ENCODE measurements around the gene BMPR1A.
A peak's percentile ranks its signal among the peaks of the same experiment; 100 is the strongest.

The BMPR1A gene

GRCh38 chr10:86956848-86957448, 200.5 kb downstream of the BMPR1A start:
- no peak for DNase-seq (ENCODE audit: low spot score)

GRCh38 chr10:86957471-86958115, 201.2 kb downstream of the BMPR1A start, which contains the start of gene MMRN2:
TSS of gene MMRN2 (minus strand) at chr10:86957615. CDS start at chr10:86957541, 74 bp downstream.
- DNase-seq (ENCODE audit: low spot score) = no peak

- DNase-seq (ENCODE audit: low spot score) = no peak
These were observed 201.9 kb downstream of the BMPR1A start, which contains the start of gene SNCG for GRCh38 chr10:86958116-86958900. TSS of gene SNCG (plus strand) at chr10:86958599. CDS start at chr10:86958698, 99 bp downstream.

GRCh38 chr10:86958901-86959736, 202.7 kb downstream of the BMPR1A start:
- DNase-seq (ENCODE audit: low spot score) = peak; percentile 51

- DNase-seq (ENCODE audit: low spot score) = no peak
These were observed 203.3 kb downstream of the BMPR1A start for GRCh38 chr10:86959737-86960002.

- peak; percentile 84 for DNase-seq (ENCODE audit: low spot score)
These were observed 203.8 kb downstream of the BMPR1A start for GRCh38 chr10:86960003-86960862.

GRCh38 chr10:86960863-86961434, 204.5 kb downstream of the BMPR1A start:
- no peak for DNase-seq (ENCODE audit: low spot score)

GRCh38 chr10:86961481-86962091, 205.2 kb downstream of the BMPR1A start:
- no peak for DNase-seq (ENCODE audit: low spot score)

GRCh38 chr10:86962136-86962980, 205.9 kb downstream of the BMPR1A start:
- no peak for DNase-seq (ENCODE audit: low spot score)

- no peak for DNase-seq (ENCODE audit: low spot score)
These were observed 206.5 kb downstream of the BMPR1A start for GRCh38 chr10:86962981-86963310.

- no peak for DNase-seq (ENCODE audit: low spot score)
These were observed 207.0 kb downstream of the BMPR1A start for GRCh38 chr10:86963341-86963919.

- DNase-seq (ENCODE audit: low spot score) = no peak
These were observed 207.8 kb downstream of the BMPR1A start for GRCh38 chr10:86964061-86964846.

- no peak for DNase-seq (ENCODE audit: low spot score)
These were observed 208.4 kb downstream of the BMPR1A start for GRCh38 chr10:86964847-86965190.

GRCh38 chr10:86965986-86966654, 209.7 kb downstream of the BMPR1A start:
- DNase-seq (ENCODE audit: low spot score) = no peak

GRCh38 chr10:86967481-86967941, 211.1 kb downstream of the BMPR1A start:
- peak; percentile 5 for DNase-seq (ENCODE audit: low spot score)

- DNase-seq (ENCODE audit: low spot score) = peak; percentile 4
These were observed 212.0 kb downstream of the BMPR1A start, which contains the start of gene ADIRF for GRCh38 chr10:86968271-86968993. TSS of gene ADIRF (plus strand) at chr10:86968482. CDS start at chr10:86968545, 63 bp downstream.

GRCh38 chr10:86968994-86969355, 212.6 kb downstream of the BMPR1A start:
- DNase-seq (ENCODE audit: low spot score) = no peak

Measured in iPS-NIHi11 (cell line).